OCI-LY7 (cell line): ENCODE results near the gene SLC25A42.

Experiments used
- EZH2phosphoT487 ChIP-seq: fragments of 200-600 bp; sonication (generic); IDR thresholded peaks from 2 replicates; pipeline ENCODE4 v1.6.1; 2018; ENCODE audit warnings: low read depth, borderline replicate concordance, mild to moderate bottlenecking, mixed run types, antibody characterized with exemption, low read length, moderate library complexity, mixed read lengths
- TF ChIP-seq, protein P1 (sequence below): fragments of 200-600 bp; sonication (generic); conservative IDR thresholded peaks from 2 replicates; pipeline ENCODE4 v1.5.1; 2014; ENCODE audit warnings: mild to moderate bottlenecking, antibody characterized with exemption, low read length, moderate library complexity, mixed read lengths

DNA sequence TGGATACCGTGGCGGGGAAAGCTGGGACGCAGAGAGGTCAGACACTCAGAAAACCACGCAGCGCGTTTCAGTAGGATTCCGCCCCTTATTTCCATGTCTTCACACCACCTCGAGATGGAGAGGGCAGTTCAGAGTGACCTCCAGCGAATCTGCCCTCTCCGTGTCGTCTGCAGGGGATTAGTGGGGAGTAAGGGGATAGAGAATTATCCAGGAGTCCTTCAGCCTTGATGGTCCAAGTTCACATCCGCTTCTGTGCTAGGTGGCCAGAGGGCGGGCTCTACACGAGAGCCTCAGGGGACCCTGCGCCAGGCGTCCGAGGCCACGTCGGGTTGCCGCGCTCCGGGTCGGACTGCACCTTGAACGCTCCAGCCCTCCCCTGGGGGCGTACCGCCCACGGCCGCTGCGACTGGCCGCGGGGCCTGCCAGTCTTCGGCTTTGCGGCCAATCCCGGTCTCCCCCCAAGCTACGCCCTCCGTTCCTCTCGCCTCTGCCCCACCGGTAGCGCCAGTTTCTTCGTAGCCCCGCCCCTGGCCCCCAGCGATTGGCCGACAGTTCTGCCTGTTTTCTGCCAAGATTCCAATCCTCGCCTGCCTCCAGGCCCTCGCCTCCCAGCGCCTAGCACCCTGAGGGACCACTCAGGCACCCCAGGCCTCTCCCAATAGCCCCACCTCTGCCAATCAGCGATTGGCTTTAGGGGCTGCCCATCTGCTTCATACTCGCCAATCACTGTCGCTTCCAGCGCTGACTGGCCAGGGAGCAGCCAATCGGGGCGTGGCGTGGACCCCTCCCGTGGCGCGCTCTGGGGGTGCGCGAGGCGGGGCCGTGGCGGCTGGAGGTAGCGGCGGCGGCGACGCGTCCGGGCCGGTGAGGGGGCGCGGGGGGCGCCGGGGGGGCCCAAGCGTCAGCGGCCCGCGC is at the start of gene SLC25A42:
- TF ChIP-seq, protein P1, sequence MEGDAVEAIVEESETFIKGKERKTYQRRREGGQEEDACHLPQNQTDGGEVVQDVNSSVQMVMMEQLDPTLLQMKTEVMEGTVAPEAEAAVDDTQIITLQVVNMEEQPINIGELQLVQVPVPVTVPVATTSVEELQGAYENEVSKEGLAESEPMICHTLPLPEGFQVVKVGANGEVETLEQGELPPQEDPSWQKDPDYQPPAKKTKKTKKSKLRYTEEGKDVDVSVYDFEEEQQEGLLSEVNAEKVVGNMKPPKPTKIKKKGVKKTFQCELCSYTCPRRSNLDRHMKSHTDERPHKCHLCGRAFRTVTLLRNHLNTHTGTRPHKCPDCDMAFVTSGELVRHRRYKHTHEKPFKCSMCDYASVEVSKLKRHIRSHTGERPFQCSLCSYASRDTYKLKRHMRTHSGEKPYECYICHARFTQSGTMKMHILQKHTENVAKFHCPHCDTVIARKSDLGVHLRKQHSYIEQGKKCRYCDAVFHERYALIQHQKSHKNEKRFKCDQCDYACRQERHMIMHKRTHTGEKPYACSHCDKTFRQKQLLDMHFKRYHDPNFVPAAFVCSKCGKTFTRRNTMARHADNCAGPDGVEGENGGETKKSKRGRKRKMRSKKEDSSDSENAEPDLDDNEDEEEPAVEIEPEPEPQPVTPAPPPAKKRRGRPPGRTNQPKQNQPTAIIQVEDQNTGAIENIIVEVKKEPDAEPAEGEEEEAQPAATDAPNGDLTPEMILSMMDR = no peak
- no peak for TF ChIP-seq EZH2phosphoT487
